ENCODE results near the gene DAP3. TPM values are rescaled to one million over a fixed set of nuclear protein-coding genes. Genes with fewer than 3 reads are reported as not detected.
A peak's percentile ranks its signal among the peaks of the same experiment; 100 is the strongest.
"Not testable (repeated sequence)": the region's sequence is repeated elsewhere in the genome, so short reads cannot be mapped to it uniquely, and the experiment has no call there.

Gene DAP3
- total RNA-seq, 1 experiment from 2014 or later: 160 TPM

GRCh38 chr1:155681776-155682175 is 7.1 kb upstream of the DAP3 start:
- no peak for DNase-seq (ENCODE audit: low spot score)

GRCh38 chr1:155687705-155688323 is 1.1 kb upstream of the DAP3 start:
- DNase-seq (ENCODE audit: low spot score): not testable (repeated sequence)

GRCh38 chr1:155688324-155689080 is 389 bp upstream of the DAP3 start, which contains the start of gene YY1AP1:
Gene YY1AP1, minus strand, starts transcription at chr1:155688774. Its CDS starts 8,338 bp downstream, at chr1:155680436.
- DNase-seq (ENCODE audit: low spot score): peak; percentile 92

GRCh38 chr1:155691992-155692528 is 3.2 kb downstream of the DAP3 start:
- no peak for DNase-seq (ENCODE audit: low spot score)

GRCh38 chr1:155694167-155694566 is 5.3 kb downstream of the DAP3 start:
- no peak for DNase-seq (ENCODE audit: low spot score)

- no peak for DNase-seq (ENCODE audit: low spot score)
Measured at GRCh38 chr1:155695072-155695471, 6.2 kb downstream of the DAP3 start.

GRCh38 chr1:155695608-155696007 is 6.7 kb downstream of the DAP3 start:
- no peak for DNase-seq (ENCODE audit: low spot score)

- DNase-seq (ENCODE audit: low spot score): no peak
Measured at GRCh38 chr1:155696524-155696923, 7.6 kb downstream of the DAP3 start.

GRCh38 chr1:155697046-155697445 is 8.2 kb downstream of the DAP3 start:
- no peak for DNase-seq (ENCODE audit: low spot score)

GRCh38 chr1:155697616-155698015 is 8.7 kb downstream of the DAP3 start:
- DNase-seq (ENCODE audit: low spot score): not testable (repeated sequence)

- peak; percentile 46 for DNase-seq (ENCODE audit: low spot score)
Measured at GRCh38 chr1:155698382-155699038, 9.6 kb downstream of the DAP3 start.

GRCh38 chr1:155699062-155699461 is 10.2 kb downstream of the DAP3 start:
- DNase-seq (ENCODE audit: low spot score): not testable (repeated sequence)

GRCh38 chr1:155701675-155702074 is 12.8 kb downstream of the DAP3 start:
- not testable (repeated sequence) for DNase-seq (ENCODE audit: low spot score)

GRCh38 chr1:155703216-155703615 is 14.3 kb downstream of the DAP3 start:
- no peak for DNase-seq (ENCODE audit: low spot score)

GRCh38 chr1:155704414-155704813 is 15.5 kb downstream of the DAP3 start:
- DNase-seq (ENCODE audit: low spot score): not testable (repeated sequence)

GRCh38 chr1:155706139-155706538 is 17.2 kb downstream of the DAP3 start:
- DNase-seq (ENCODE audit: low spot score): peak; percentile 91

GRCh38 chr1:155709391-155709790 is 20.5 kb downstream of the DAP3 start:
- no peak for DNase-seq (ENCODE audit: low spot score)

- not testable (repeated sequence) for DNase-seq (ENCODE audit: low spot score)
Measured at GRCh38 chr1:155711457-155711856, 22.6 kb downstream of the DAP3 start.

GRCh38 chr1:155712636-155713035 is 23.7 kb downstream of the DAP3 start:
- not testable (repeated sequence) for DNase-seq (ENCODE audit: low spot score)

GRCh38 chr1:155713075-155713474 is 24.2 kb downstream of the DAP3 start:
- DNase-seq (ENCODE audit: low spot score): no peak

- DNase-seq (ENCODE audit: low spot score): not testable (repeated sequence)
Measured at GRCh38 chr1:155715056-155715455, 26.2 kb downstream of the DAP3 start.

- no peak for DNase-seq (ENCODE audit: low spot score)
Measured at GRCh38 chr1:155715777-155716176, 26.9 kb downstream of the DAP3 start.

All from A172 (cell line).